IMR-90 (cell line): ENCODE results near the gene CRYBA2. TPM values are rescaled to one million over a fixed set of nuclear protein-coding genes. Genes with fewer than 3 reads are reported as not detected.

Experiments
- ATAC-seq: fragments of 200-7000 bp; cut with Tn5 transposase; 2 replicates; pipeline ENCODE4 v1.9.1; 2020; ENCODE audit warnings: low read depth, mild to moderate bottlenecking, moderate library complexity
- BruUV-seq: library from RNA; stranded (reverse); fragments of 400-500 nt; replicated peaks from 2 replicates; lab custom pipeline; 2021; lab: Mats Ljungman, UMichigan
- CTCF ChIA-PET: fragments of 300-600 bp; formaldehyde crosslinking; extraction: SDS; loops from one replicate; lab custom pipeline; 2021; ENCODE audit warnings: antibody characterized with exemption; lab: Yijun Ruan, JAX
- POLR2A ChIA-PET: fragments of 300-600 bp; sonication (Branson Sonifier 250); formaldehyde crosslinking; loops from one replicate; lab custom pipeline; 2022; ENCODE audit warnings: antibody characterized with exemption; ENCODE audit not compliant: unreplicated experiment; lab: Charles Lee
- DNase-seq: peaks from one replicate; pipeline ENCODE4 v3.0.0; 2013
- H2AFZ ChIP-seq: replicated peaks from 2 replicates; pipeline ENCODE3; 2013; ENCODE audit warnings: low read length, mild to moderate bottlenecking; ENCODE audit not compliant: poor library complexity
- H2AK5ac ChIP-seq: 2 replicates; pipeline ENCODE4 v1.6.1; 2013; ENCODE audit warnings: low read depth, low read length, inconsistent platforms
- H2AK9ac ChIP-seq: replicated peaks from 2 replicates; pipeline ENCODE3; 2013; ENCODE audit warnings: mild to moderate bottlenecking, low read depth, low read length, moderate library complexity; ENCODE audit not compliant: poor library complexity
- H2BK120ac ChIP-seq: 2 replicates; pipeline ENCODE4 v1.6.1; 2013; ENCODE audit warnings: low read depth, low read length, inconsistent platforms
- H2BK15ac ChIP-seq: 3 replicates; pipeline ENCODE4 v1.6.1; 2013; ENCODE audit warnings: low read depth, low read length, inconsistent platforms
- H2BK20ac ChIP-seq: 2 replicates; pipeline ENCODE4 v1.6.1; 2013; ENCODE audit warnings: low read depth, mild to moderate bottlenecking, inconsistent platforms, low read length, moderate library complexity
- H2BK5ac ChIP-seq: 2 replicates; pipeline ENCODE4 v1.6.1; 2013; ENCODE audit warnings: mild to moderate bottlenecking, low read depth, low read length, inconsistent platforms; ENCODE audit not compliant: poor library complexity, severe bottlenecking
- H3K14ac ChIP-seq: replicated peaks from 2 replicates; pipeline ENCODE4 v1.6.1; 2013; ENCODE audit warnings: low read depth, low read length, inconsistent platforms
- H3K18ac ChIP-seq: 2 replicates; pipeline ENCODE4 v1.6.1; 2013; ENCODE audit warnings: low read depth, low read length, control low read depth
- H3K23ac ChIP-seq: 2 replicates; pipeline ENCODE4 v1.6.1; 2013; ENCODE audit warnings: low read depth, low read length, inconsistent platforms
- H3K27ac ChIP-seq: 2 replicates; pipeline ENCODE4 v1.5.1; 2013; ENCODE audit warnings: mild to moderate bottlenecking, control low read depth, low read length; ENCODE audit not compliant: insufficient read depth
- H3K27me3 ChIP-seq: 2 replicates; pipeline ENCODE4 v1.6.1; 2013; ENCODE audit warnings: low read length; ENCODE audit not compliant: control insufficient read depth, insufficient read depth
- H3K36me3 ChIP-seq: 2 replicates; pipeline ENCODE4 v1.6.1; 2013; ENCODE audit warnings: low read length, mixed read lengths; ENCODE audit not compliant: control insufficient read depth, insufficient read depth
- H3K4ac ChIP-seq: 2 replicates; pipeline ENCODE4 v1.6.1; 2013; ENCODE audit warnings: low read depth, low read length, inconsistent platforms
- H3K4me1 ChIP-seq: 2 replicates; pipeline ENCODE4 v1.6.1; 2013; ENCODE audit warnings: low read length, mixed read lengths; ENCODE audit not compliant: control insufficient read depth, insufficient read depth
- H3K4me2 ChIP-seq: 2 replicates; pipeline ENCODE4 v1.6.1; 2013; ENCODE audit warnings: low read depth, mild to moderate bottlenecking, control low read depth, low read length, moderate library complexity
- H3K4me3 ChIP-seq: 2 replicates; pipeline ENCODE4 v1.5.1; 2013; ENCODE audit warnings: low read depth, mild to moderate bottlenecking, control low read depth, low read length, moderate library complexity; ENCODE audit not compliant: insufficient read depth
- H3K56ac ChIP-seq: 2 replicates; pipeline ENCODE4 v1.6.1; 2013; ENCODE audit warnings: low read length, inconsistent platforms; ENCODE audit not compliant: insufficient read depth; ENCODE audit errors: extremely low read depth
- H3K79me1 ChIP-seq, 2 experiments: 2 replicates each; pipeline ENCODE4 v1.6.1; 2013; ENCODE audit warnings: low read length in 2 of 2, inconsistent platforms in 1 of 2, low read depth in 1 of 2
- H3K9ac ChIP-seq: 2 replicates; pipeline ENCODE4 v1.6.1; 2013; ENCODE audit warnings: low read depth, low read length, control low read depth
- H3K9me1 ChIP-seq: 2 replicates; pipeline ENCODE4 v1.6.1; 2013; ENCODE audit warnings: low read length, inconsistent platforms; ENCODE audit not compliant: insufficient read depth
- H3K9me3 ChIP-seq: 2 replicates; pipeline ENCODE4 v1.6.1; 2013; ENCODE audit warnings: low read length; ENCODE audit not compliant: control insufficient read depth, insufficient read depth
- H4K20me1 ChIP-seq: 2 replicates; pipeline ENCODE4 v1.6.1; 2013; ENCODE audit warnings: low read length, inconsistent platforms; ENCODE audit not compliant: insufficient read depth
- H4K5ac ChIP-seq: 2 replicates; pipeline ENCODE4 v1.6.1; 2013; ENCODE audit warnings: mild to moderate bottlenecking, low read depth, low read length, control low read depth
- H4K8ac ChIP-seq, 2 experiments: 2 replicates each; pipeline ENCODE4 v1.6.1; 2013; ENCODE audit warnings: low read depth in 2 of 2, low read length in 2 of 2, control low read depth in 1 of 2, inconsistent platforms in 1 of 2
- H4K91ac ChIP-seq: 2 replicates; pipeline ENCODE4 v1.6.1; 2013; ENCODE audit warnings: low read depth, low read length, inconsistent platforms; ENCODE audit not compliant: insufficient read depth
- BHLHE40 ChIP-seq: fragments of 150-350 bp; IDR thresholded peaks from 2 replicates; pipeline ENCODE4 v1.6.1; 2016; ENCODE audit warnings: mild to moderate bottlenecking, low read depth, low read length
- CEBPB ChIP-seq: IDR thresholded peaks from 2 replicates; pipeline ENCODE4 v1.6.1; 2012; ENCODE audit warnings: low read depth, low read length, improper control_type of control experiment
- FOS ChIP-seq: fragments of 150-350 bp; IDR thresholded peaks from 2 replicates; pipeline ENCODE4 v1.6.1; 2016; ENCODE audit warnings: low read depth, low read length
- MAFK ChIP-seq: IDR thresholded peaks from 2 replicates; pipeline ENCODE4 v1.6.1; 2012; ENCODE audit warnings: low read depth, low read length, improper control_type of control experiment
- MAZ ChIP-seq: IDR thresholded peaks from 2 replicates; pipeline ENCODE4 v1.6.1; 2012; ENCODE audit warnings: low read depth, mild to moderate bottlenecking, low read length, improper control_type of control experiment, moderate library complexity, borderline replicate concordance
- NFE2L2 ChIP-seq: fragments of 150-350 bp; IDR thresholded peaks from 2 replicates; pipeline ENCODE4 v1.6.1; 2016; ENCODE audit warnings: low read depth, mild to moderate bottlenecking, low read length
- POLR2A ChIP-seq: IDR thresholded peaks from 2 replicates; pipeline ENCODE4 v1.6.1; 2012; ENCODE audit warnings: mild to moderate bottlenecking, low read depth, low read length
- RAD21 ChIP-seq: IDR thresholded peaks from 2 replicates; pipeline ENCODE4 v1.6.1; 2012; ENCODE audit warnings: low read length, improper control_type of control experiment
- RCOR1 ChIP-seq: IDR thresholded peaks from 2 replicates; pipeline ENCODE4 v1.6.1; 2012; ENCODE audit warnings: mild to moderate bottlenecking, low read length, improper control_type of control experiment; ENCODE audit not compliant: insufficient replicate concordance
- RFX5 ChIP-seq: IDR thresholded peaks from 2 replicates; pipeline ENCODE4 v1.8.0; 2012; ENCODE audit warnings: low read depth, mild to moderate bottlenecking, low read length, moderate library complexity
- SMC3 ChIP-seq: fragments of 150-350 bp; IDR thresholded peaks from 2 replicates; pipeline ENCODE4 v1.6.1; 2016; ENCODE audit warnings: low read depth, mild to moderate bottlenecking, antibody characterized with exemption, low read length, moderate library complexity
- WGBS, 2 experiments: methylation state at CpG; one replicate each; pipeline versions ENCODE4 v1.1.5 to v1.1.7; 2013; ENCODE audit warnings: missing lambda C conversion rate in 2 of 2; ENCODE audit not compliant: insufficient read length in 1 of 2; ENCODE audit errors: extremely low coverage in 2 of 2; 5-methylcytosine and 5-hydroxymethylcytosine counted together
- dilution Hi-C: fragments of 300-500 bp; cut with HindIII; formaldehyde crosslinking; loops from one replicate; pipeline ENCODE4 v1.14.3; 2018; ENCODE audit warnings: low sequenced_read_pairs; ENCODE audit not compliant: unreplicated experiment
- in situ Hi-C: fragments of 300-500 bp; cut with MboI; formaldehyde crosslinking; loops from 3 replicates; pipeline ENCODE4 v1.14.3; 2019; ENCODE audit warnings: low sequenced_read_pairs, inconsistent platforms, mixed read lengths
- intact Hi-C: fragments of 100-400 bp; cut with micrococcal nuclease; formaldehyde crosslinking; loops from 2 replicates; pipeline ENCODE4 v1.10.0; 2022
- polyA plus RNA-seq, 3 experiments: library from polyadenylated mRNA; depleted of rRNA; stranded (reverse); fragments of >200 nt; gene quantifications; 2 replicates each; pipeline ENCODE4 v1.2.3, GENCODE V29; 2012; ENCODE audit warnings: low replicate concordance in 1 of 3
- total RNA-seq: library from RNA; depleted of rRNA; stranded (reverse); fragments of >200 nt; gene quantifications from 2 replicates; pipeline ENCODE4 v1.2.3, GENCODE V29; 2012
- TF ChIP-seq, protein P1 (sequence below): fragments of 150-350 bp; IDR thresholded peaks from 2 replicates; pipeline ENCODE4 v1.6.1; 2017; ENCODE audit warnings: mild to moderate bottlenecking, antibody characterized with exemption, low read length, low read depth
- TF ChIP-seq, protein P2 (sequence below): conservative IDR thresholded peaks from 2 replicates; pipeline ENCODE4 v1.5.1; 2012; ENCODE audit warnings: mild to moderate bottlenecking, low read depth, low read length, improper control_type of control experiment

CRYBA2 gene
- total and polyA plus RNA-seq, 2 of the 4 experiments (the other 2 are of a cell fraction), result not detected

GRCh38 chr2:219010873-219011272 lies 17.7 kb upstream of the CRYBA2 start:
- DNase-seq, result no peak
- no TSS peak for BruUV-seq
- Histone ChIP-seq H2BK20ac (no peak overlapping the region), H4K5ac (no peak overlapping the region), H4K8ac (no peak overlapping the region), H3K4me2 (no peak overlapping the region), H4K20me1 (no peaks in the 10 kb centered on the region), H2BK120ac (no peak overlapping the region), H3K9me3 (no peaks in the 10 kb centered on the region), H3K27me3 (peaks cover 34% of the 10 kb centered on the region), H3K9me1 (peaks cover 3% of the 10 kb centered on the region; the same call in 1 of the 2 replicates), H2AK5ac (no peak overlapping the region), H3K56ac (no peak overlapping the region), H3K4me1 (no peaks in the 10 kb centered on the region), H2AFZ (no peak overlapping the region), H3K4ac (no peak overlapping the region), H3K4me3 (no peak overlapping the region), H3K79me1 (no peaks in the 10 kb centered on the region), H3K23ac (no peak overlapping the region), H3K36me3 (no peaks in the 10 kb centered on the region), H3K14ac (no peak overlapping the region), H3K18ac (no peak overlapping the region), H2BK5ac (no peak overlapping the region), H4K91ac (no peak overlapping the region), H2BK15ac (no peak overlapping the region), H3K27ac (no peak overlapping the region), H2AK9ac (no peak overlapping the region), H3K9ac (no peak overlapping the region)
- intact Hi-C loops (no loop called here), dilution Hi-C loops (no loop called here), in situ Hi-C loops (no loop called here)
- ATAC-seq, result no peak
- WGBS, 2 experiments, result no CpG with 5 or more reads among the region's 5 CpGs
- POLR2A ChIA-PET, result interaction anchor here (0.6 kb wide), 1 partner anchor 12 kb away, joined by 7 read pairs; no protein-coding TSS in a partner anchor
- no peak for TF ChIP-seq RFX5
- no peak for TF ChIP-seq FOS
- no peak for TF ChIP-seq BHLHE40
- no peak for TF ChIP-seq MAZ
- no peak for TF ChIP-seq NFE2L2
- no peak for TF ChIP-seq SMC3
- TF ChIP-seq, protein P1, sequence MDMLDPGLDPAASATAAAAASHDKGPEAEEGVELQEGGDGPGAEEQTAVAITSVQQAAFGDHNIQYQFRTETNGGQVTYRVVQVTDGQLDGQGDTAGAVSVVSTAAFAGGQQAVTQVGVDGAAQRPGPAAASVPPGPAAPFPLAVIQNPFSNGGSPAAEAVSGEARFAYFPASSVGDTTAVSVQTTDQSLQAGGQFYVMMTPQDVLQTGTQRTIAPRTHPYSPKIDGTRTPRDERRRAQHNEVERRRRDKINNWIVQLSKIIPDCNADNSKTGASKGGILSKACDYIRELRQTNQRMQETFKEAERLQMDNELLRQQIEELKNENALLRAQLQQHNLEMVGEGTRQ, result no peak
- TF ChIP-seq RAD21, result no peak
- no peak for TF ChIP-seq CEBPB
- TF ChIP-seq MAFK, result no peak
- TF ChIP-seq, protein P2, sequence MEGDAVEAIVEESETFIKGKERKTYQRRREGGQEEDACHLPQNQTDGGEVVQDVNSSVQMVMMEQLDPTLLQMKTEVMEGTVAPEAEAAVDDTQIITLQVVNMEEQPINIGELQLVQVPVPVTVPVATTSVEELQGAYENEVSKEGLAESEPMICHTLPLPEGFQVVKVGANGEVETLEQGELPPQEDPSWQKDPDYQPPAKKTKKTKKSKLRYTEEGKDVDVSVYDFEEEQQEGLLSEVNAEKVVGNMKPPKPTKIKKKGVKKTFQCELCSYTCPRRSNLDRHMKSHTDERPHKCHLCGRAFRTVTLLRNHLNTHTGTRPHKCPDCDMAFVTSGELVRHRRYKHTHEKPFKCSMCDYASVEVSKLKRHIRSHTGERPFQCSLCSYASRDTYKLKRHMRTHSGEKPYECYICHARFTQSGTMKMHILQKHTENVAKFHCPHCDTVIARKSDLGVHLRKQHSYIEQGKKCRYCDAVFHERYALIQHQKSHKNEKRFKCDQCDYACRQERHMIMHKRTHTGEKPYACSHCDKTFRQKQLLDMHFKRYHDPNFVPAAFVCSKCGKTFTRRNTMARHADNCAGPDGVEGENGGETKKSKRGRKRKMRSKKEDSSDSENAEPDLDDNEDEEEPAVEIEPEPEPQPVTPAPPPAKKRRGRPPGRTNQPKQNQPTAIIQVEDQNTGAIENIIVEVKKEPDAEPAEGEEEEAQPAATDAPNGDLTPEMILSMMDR, result no peak
- no peak for TF ChIP-seq RCOR1
- no peak for TF ChIP-seq POLR2A
- CTCF ChIA-PET, result interaction anchor here (0.6 to 0.9 kb wide), 2 partner anchors 55 to 488 kb away, joined by 3 read pairs; partner anchors contain the start of gene GMPPA
